PC-3 (cell line): ENCODE measurements around the gene ADAM12. TPM values are rescaled to one million over a fixed set of nuclear protein-coding genes. Genes with fewer than 3 reads are reported as not detected.

Experiments used
- ATAC-seq: fragments of 200-7000 bp; cut with Tn5 transposase; 2 replicates; pipeline ENCODE4 v1.9.1; 2020; ENCODE audit warnings: mild to moderate bottlenecking, moderate library complexity
- BruUV-seq: library from RNA; stranded (reverse); fragments of 400-500 nt; replicated peaks from 2 replicates; lab custom pipeline; 2021; lab: Mats Ljungman, UMichigan
- CTCF ChIA-PET: fragments of 300-600 bp; sonication (Branson Sonifier 250); formaldehyde crosslinking; loops from one replicate; lab custom pipeline; 2022; ENCODE audit warnings: antibody characterized with exemption; lab: Charles Lee
- POLR2A ChIA-PET: fragments of 300-600 bp; sonication (Branson Sonifier 250); formaldehyde crosslinking; loops from one replicate; lab custom pipeline; 2022; ENCODE audit warnings: antibody characterized with exemption; ENCODE audit not compliant: unreplicated experiment; lab: Charles Lee
- DNase-seq: peaks from one replicate; pipeline ENCODE4 v3.0.0-alpha.2; 2015
- H2AFZ ChIP-seq: fragments of 300-600 bp; sonication (generic); 2 replicates; pipeline ENCODE4 v1.6.0; 2016; ENCODE audit warnings: antibody characterized with exemption, low read length
- H3F3A ChIP-seq: fragments of 300-600 bp; sonication (generic); one replicate; pipeline ENCODE4 v1.6.0; 2017; ENCODE audit warnings: antibody characterized with exemption, low read length, control low read depth, mild to moderate bottlenecking; ENCODE audit not compliant: unreplicated experiment
- H3K27ac ChIP-seq: fragments of 300-600 bp; sonication (generic); 2 replicates; pipeline ENCODE4 v1.5.1; 2016; ENCODE audit warnings: mild to moderate bottlenecking, low read length
- H3K27me3 ChIP-seq: fragments of 300-600 bp; sonication (generic); 2 replicates; pipeline ENCODE4 v1.6.1; 2016; ENCODE audit warnings: low read length, mixed read lengths
- H3K36me3 ChIP-seq: fragments of 300-600 bp; sonication (generic); 2 replicates; pipeline ENCODE4 v1.6.1; 2016; ENCODE audit warnings: low read depth, mixed run types, low read length, mixed read lengths
- H3K4me1 ChIP-seq: fragments of 300-600 bp; sonication (generic); 2 replicates; pipeline ENCODE4 v1.5.1; 2016; ENCODE audit warnings: low read length; ENCODE audit not compliant: insufficient read depth
- H3K4me2 ChIP-seq: fragments of 300-600 bp; sonication (generic); 2 replicates; pipeline ENCODE4 v1.6.0; 2016; ENCODE audit warnings: low read length
- H3K4me3 ChIP-seq: fragments of 300-600 bp; sonication (generic); 2 replicates; pipeline ENCODE4 v1.5.1; 2016; ENCODE audit warnings: mild to moderate bottlenecking, low read length, mixed read lengths
- H3K79me2 ChIP-seq: fragments of 300-600 bp; sonication (generic); 2 replicates; pipeline ENCODE4 v1.6.1; 2017; ENCODE audit warnings: low read length, mixed read lengths
- H3K9ac ChIP-seq: fragments of 300-600 bp; sonication (generic); 2 replicates; pipeline ENCODE4 v1.6.0; 2016; ENCODE audit warnings: mild to moderate bottlenecking, low read length
- H3K9me2 ChIP-seq: fragments of 300-600 bp; sonication (generic); replicated peaks from 2 replicates; pipeline ENCODE4 v1.6.1; 2016; ENCODE audit warnings: mixed run types, low read length, mixed read lengths
- H3K9me3 ChIP-seq: fragments of 300-600 bp; sonication (generic); 2 replicates; pipeline ENCODE4 v1.6.1; 2016; ENCODE audit warnings: low read length, mixed read lengths
- H4K20me1 ChIP-seq: fragments of 300-600 bp; sonication (generic); 2 replicates; pipeline ENCODE4 v1.6.1; 2016; ENCODE audit warnings: low read length, mixed read lengths
- EZH2 ChIP-seq: fragments of 300-600 bp; sonication (generic); IDR thresholded peaks from one replicate; pipeline ENCODE4 v1.6.1; 2017; ENCODE audit warnings: antibody characterized with exemption, mild to moderate bottlenecking, low read length; ENCODE audit not compliant: unreplicated experiment
- EZH2phosphoT487 ChIP-seq: fragments of 300-600 bp; sonication (generic); IDR thresholded peaks from 2 replicates; pipeline ENCODE4 v1.6.1; 2018; ENCODE audit warnings: mild to moderate bottlenecking, antibody characterized with exemption, low read length, borderline replicate concordance
- intact Hi-C: fragments of 100-400 bp; cut with micrococcal nuclease; formaldehyde crosslinking; loops from 2 replicates; pipeline ENCODE4 v1.9.0; 2023
- total RNA-seq: library from RNA; depleted of rRNA; stranded (reverse); fragments of >200 nt; gene quantifications from 2 replicates; pipeline ENCODE4 v1.2.3, GENCODE V29; 2014
- TF ChIP-seq, protein P1 (sequence below): fragments of 300-600 bp; sonication (generic); conservative IDR thresholded peaks from 2 replicates; pipeline ENCODE4 v1.5.1; 2017; ENCODE audit warnings: antibody characterized with exemption, low read depth, mild to moderate bottlenecking, low read length

ADAM12 gene
- total RNA-seq, 1 experiment from 2014 or later, result 3.4 TPM

GRCh38 chr10:126160571-126160970, 227.7 kb downstream of the ADAM12 start:
- no peak overlapping the region for H3K4me3 ChIP-seq
- ATAC-seq (no peak), DNase-seq (no peak)
- H3K9me3 ChIP-seq, result no peaks in the 10 kb centered on the region
- H3K4me2 ChIP-seq, result no peak overlapping the region
- H3K27me3 ChIP-seq, result no peaks in the 10 kb centered on the region
- no peaks in the 10 kb centered on the region for H3K36me3 ChIP-seq
- H3K27ac ChIP-seq, result no peak overlapping the region
- TF ChIP-seq, protein P1, sequence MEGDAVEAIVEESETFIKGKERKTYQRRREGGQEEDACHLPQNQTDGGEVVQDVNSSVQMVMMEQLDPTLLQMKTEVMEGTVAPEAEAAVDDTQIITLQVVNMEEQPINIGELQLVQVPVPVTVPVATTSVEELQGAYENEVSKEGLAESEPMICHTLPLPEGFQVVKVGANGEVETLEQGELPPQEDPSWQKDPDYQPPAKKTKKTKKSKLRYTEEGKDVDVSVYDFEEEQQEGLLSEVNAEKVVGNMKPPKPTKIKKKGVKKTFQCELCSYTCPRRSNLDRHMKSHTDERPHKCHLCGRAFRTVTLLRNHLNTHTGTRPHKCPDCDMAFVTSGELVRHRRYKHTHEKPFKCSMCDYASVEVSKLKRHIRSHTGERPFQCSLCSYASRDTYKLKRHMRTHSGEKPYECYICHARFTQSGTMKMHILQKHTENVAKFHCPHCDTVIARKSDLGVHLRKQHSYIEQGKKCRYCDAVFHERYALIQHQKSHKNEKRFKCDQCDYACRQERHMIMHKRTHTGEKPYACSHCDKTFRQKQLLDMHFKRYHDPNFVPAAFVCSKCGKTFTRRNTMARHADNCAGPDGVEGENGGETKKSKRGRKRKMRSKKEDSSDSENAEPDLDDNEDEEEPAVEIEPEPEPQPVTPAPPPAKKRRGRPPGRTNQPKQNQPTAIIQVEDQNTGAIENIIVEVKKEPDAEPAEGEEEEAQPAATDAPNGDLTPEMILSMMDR, result no peak
- TF ChIP-seq EZH2 (no peak), EZH2phosphoT487 (no peak)
- no peaks in the 10 kb centered on the region for H3K9me2 ChIP-seq
- no peaks in the 10 kb centered on the region for H3F3A ChIP-seq
- no peaks in the 10 kb centered on the region for H3K79me2 ChIP-seq
- no peaks in the 10 kb centered on the region for H4K20me1 ChIP-seq
- ChIA-PET POLR2A (no interaction called here), CTCF (no interaction called here)
- no peak overlapping the region for H2AFZ ChIP-seq
- no peak overlapping the region for H3K9ac ChIP-seq
- H3K4me1 ChIP-seq, result no peaks in the 10 kb centered on the region
- no TSS peak for BruUV-seq
- intact Hi-C loops, result loop anchor here (10.0 kb wide), 1 partner anchor 176 kb away; no protein-coding TSS in a partner anchor

DNA sequence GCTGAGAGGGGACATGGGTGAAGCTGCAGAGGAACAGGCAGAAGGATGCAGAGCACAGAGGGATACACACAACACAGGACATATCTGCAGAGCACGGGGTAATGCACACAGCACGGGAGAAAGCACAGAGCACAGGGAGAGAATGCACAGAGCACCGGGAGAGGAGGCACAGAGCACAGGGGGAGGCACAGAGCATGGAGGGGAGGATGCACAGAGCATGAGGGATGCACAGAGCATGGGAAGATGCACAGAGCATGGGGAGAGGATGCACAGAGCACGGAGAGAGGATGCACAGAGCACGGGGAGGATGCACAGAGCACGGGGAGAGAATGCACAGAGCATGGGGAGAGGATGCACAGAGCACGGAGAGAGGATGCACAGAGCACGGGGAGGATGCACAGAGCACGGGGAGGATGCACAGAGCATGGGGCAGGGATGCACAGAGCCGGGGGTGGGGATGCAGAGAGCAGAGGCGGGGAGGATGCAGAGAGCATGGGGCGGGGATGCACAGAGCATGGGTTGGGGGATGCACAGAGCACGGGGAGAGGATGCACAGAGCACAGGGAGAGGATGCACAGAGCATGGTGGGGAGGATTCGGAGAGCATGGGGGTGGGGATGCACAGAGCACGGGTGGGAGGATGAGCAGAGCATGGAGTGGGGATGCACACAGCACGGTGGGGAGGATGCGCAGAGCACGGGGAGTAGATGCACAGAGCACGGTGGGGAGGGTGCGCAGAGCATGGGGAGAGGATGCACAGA, 230.0 kb downstream of the ADAM12 start:
- ATAC-seq (no peak), DNase-seq (no peak)
- Histone ChIP-seq H3K9ac (no peak overlapping the region), H3K9me2 (no peaks in the 10 kb centered on the region), H4K20me1 (no peaks in the 10 kb centered on the region), H3K27ac (no peak overlapping the region), H3K9me3 (no peaks in the 10 kb centered on the region), H3K79me2 (no peaks in the 10 kb centered on the region), H3K4me1 (no peaks in the 10 kb centered on the region), H3K4me3 (no peak overlapping the region), H3F3A (no peaks in the 10 kb centered on the region), H3K4me2 (no peak overlapping the region), H3K27me3 (no peaks in the 10 kb centered on the region), H2AFZ (no peak overlapping the region), H3K36me3 (no peaks in the 10 kb centered on the region)
- TF ChIP-seq EZH2 (no peak), EZH2phosphoT487 (no peak)
- TF ChIP-seq, protein P1, result no peak
- BruUV-seq, result no TSS peak
- CTCF ChIA-PET, result no interaction called here
- POLR2A ChIA-PET, result no interaction called here
- intact Hi-C loops, result no loop called here

DNA sequence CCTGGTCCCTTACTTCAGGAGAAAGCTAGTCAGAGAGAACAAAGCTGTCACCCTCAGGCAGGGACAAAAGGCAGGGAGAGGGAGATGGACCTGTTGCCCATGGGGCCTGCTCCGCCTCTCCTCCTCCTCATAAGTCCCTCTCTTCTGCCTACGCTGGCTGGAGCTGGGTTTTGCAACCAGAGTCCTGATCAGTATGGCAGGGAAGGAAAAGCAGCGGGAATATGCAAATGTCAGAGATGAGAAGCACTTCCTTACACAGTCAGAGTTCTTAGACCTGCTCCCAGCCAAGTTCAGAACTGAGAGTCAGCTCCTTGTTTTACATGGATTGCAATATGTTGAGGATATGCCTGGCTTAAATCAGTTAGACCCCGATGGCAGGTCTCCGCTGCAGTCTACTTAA, 231.1 kb downstream of the ADAM12 start:
- H3K9me3 ChIP-seq, result no peaks in the 10 kb centered on the region
- no peaks in the 10 kb centered on the region for H3F3A ChIP-seq
- DNase-seq (no peak), ATAC-seq (no peak)
- intact Hi-C loops, result no loop called here
- no peaks in the 10 kb centered on the region for H3K9me2 ChIP-seq
- no peaks in the 10 kb centered on the region for H3K4me1 ChIP-seq
- H3K36me3 ChIP-seq, result no peaks in the 10 kb centered on the region
- TF ChIP-seq EZH2 (no peak), EZH2phosphoT487 (no peak)
- TF ChIP-seq, protein P1, result no peak
- H3K4me2 ChIP-seq, result no peak overlapping the region
- BruUV-seq, result no TSS peak
- no peak overlapping the region for H2AFZ ChIP-seq
- ChIA-PET POLR2A (no interaction called here), CTCF (no interaction called here)
- no peaks in the 10 kb centered on the region for H3K27me3 ChIP-seq
- no peak overlapping the region for H3K27ac ChIP-seq
- no peak overlapping the region for H3K9ac ChIP-seq
- no peak overlapping the region for H3K4me3 ChIP-seq
- no peaks in the 10 kb centered on the region for H4K20me1 ChIP-seq
- H3K79me2 ChIP-seq, result no peaks in the 10 kb centered on the region
